HG02938 (cell line): ENCODE data around the gene HSP90AA1.
"Not testable (repeated sequence)": the region's sequence is repeated elsewhere in the genome, so short reads cannot be mapped to it uniquely, and the experiment has no call there.

Source experiments
- ATAC-seq: cut with Tn5 transposase; IDR thresholded peaks from one replicate; pipeline ENCODE4 v1.9.1; 2021; ENCODE audit warnings: mild to moderate bottlenecking, moderate library complexity; ENCODE audit not compliant: unreplicated experiment

Gene HSP90AA1

DNA sequence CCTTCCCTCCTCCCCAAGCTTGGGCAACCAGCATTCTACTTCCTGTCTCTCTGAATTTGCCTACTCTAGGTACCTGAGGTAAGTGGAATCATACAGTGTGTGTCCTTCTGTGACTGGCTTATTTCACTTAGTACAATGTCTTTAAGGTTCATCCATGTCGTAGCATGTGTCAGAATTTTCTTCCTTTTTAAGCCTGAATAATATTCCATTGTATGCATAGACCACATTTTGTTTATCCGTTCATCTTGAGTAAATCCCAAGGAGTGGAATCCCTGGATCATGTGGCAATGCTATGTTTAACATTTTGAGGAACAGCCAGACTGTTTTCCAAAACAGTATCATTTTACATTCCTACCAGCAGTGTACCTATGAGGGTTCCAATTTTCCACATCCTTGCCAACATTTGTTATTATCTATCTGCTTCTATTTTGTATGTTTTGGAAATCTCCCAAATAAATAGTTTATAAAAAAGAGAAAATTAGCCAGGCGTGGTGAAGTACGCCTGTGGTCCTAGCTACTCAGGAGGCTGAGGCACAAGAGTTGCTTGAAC, 12.4 kb downstream of the HSP90AA1 start:
- no peak for ATAC-seq

DNA sequence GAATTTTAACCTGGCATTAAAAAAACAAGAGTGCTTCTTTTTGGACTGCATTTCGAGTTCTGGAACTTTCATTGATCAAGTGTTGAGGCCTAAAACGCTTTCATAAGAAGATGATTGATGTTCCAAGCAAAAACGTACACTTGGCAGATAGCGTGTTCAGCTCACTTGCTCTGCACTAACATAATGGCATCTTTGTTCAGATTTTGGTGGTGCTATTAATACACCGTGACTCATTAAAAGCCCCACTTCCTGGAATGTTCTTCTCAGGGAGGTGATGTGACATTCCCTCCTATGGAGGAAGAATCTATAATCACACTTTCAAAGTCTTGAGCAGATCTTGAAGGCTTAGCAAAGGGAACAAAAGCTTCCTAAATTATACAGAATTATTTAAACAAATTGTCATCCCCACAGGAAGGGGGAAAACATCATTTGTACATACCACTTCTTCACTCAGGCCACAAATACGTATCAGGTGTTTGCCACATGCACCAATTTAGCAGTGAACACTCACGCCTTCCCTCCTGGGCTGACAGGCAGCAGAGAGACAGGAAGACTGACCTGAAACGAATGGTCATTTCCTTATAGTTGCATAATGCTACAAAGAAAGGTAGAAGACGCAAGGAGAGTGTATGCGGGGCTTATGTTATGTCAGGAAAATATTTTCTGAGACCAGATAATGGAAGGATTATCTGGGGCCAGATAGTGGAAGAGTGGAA, 15.4 kb downstream of the HSP90AA1 start:
- no peak for ATAC-seq

DNA sequence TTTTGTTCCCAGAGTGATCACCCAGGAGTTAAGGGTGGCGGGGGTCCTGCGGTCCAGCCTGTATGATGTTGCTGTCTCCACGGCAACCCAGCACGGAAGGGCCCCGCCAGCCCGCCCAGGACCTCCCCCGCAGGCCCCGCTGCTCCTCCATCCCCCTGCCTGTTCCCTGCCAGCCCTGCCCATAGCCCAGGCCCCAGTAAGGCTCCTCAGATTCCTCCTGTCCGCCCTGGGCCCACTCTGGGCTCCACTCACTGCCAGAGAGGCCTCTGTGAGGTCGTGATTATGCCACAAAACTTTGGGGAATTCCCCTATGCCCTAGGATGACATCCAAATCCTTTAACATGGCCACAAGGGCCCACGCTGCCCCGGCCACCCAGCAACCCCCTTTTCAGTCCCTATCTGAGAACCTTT, 20.8 kb downstream of the HSP90AA1 start:
- ATAC-seq, result no peak

DNA sequence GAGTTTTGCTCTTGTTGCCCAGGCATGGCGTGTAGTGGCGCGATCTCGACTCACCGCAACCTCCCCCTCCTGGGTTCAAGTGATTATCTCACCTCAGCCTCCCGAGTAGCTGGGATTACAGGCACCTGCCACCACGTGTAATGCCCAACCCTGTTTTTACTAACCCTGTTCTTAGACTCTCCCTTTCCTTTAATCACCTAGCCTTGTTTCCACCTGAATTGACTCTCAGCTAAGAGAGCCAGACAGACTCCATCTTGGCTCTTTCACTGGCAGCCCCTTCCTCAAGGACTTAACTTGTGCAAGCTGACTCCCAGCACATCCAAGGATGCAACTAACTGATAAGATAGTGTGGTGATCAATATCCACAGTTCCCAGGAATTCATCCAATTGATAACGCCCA, 22.3 kb downstream of the HSP90AA1 start:
- not testable (repeated sequence) for ATAC-seq

DNA sequence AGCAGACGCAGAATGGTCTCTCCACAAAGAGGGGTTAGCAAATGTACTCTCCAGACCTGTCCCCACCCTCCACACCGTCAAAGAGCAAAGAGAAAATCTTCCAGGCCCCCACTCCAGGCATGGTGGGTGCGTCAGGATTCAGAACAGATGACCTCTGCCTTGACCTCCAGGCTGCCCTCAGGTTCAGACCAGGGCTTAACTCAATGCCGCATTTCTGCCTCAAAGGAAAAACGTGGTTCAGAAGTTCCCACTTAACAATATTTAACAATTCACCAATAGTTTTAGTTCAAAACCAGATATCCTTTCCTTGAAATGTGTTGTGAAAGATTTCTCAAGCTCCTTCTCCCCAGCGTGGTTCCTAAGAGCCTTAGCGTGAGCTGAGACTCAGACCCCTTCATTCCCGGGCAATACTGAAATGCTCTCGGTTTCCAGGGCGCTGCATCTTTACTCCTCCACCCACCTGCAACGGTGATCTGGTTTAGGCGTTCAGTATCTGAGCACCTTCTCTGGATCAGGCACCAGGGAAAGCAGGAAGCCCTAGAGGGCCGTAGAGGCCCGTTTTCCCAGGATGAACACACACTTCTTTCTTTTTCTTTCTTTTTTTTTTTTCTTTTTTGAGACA, 22.9 kb downstream of the HSP90AA1 start:
- ATAC-seq, result no peak

DNA sequence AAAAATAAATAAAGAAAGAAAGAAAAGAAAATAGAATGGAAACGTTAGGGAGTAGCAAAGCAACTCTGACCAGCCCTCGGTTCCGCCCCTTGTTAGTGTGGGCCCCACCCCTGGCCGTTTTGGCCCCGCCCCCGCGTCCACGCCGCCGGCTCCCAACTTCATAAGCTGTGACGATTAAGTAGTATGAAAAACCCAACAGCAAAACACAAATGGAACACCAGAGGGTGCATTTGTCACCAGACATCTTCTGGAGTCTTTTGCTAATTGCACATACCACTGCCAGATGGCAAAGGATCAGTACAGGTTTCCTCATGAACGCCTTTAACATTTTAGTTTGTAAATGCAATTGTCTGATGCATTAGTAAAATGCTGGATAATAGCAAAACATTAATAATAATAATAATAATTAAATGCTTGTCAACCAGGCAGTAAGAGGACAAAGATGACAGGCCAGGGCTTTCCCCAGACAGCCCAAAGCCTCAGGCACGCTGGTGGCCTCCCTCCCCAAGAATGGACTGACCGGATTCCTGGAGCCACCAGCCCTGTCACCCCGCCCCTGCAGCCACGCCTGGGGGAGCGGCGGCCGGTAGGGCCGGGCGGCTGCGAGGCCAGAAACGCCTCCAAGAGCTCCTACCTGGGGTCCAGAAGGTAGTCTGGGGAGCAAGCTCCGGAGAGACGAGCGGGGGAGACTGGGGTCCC, 23.6 kb downstream of the HSP90AA1 start:
- peak; percentile 78 for ATAC-seq

DNA sequence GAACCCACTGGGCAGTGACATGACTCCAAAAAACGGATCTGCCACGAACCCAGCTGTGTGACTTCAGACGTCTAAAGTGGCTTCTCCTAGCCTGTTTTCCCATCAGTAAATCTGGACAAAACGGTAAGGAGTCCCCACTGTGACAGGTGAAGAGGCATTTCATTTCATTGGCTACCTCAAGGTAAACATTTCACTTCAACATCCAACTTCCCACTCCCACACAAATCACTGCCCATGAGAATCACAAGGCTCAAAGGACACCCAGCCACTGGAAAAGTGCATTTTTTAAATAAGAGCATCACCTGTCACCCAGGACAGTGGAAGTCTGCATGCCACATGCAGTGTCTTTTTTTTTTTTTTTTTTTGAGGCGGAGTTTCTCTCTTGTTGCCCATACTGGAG, 27.9 kb downstream of the HSP90AA1 start:
- no peak for ATAC-seq

DNA sequence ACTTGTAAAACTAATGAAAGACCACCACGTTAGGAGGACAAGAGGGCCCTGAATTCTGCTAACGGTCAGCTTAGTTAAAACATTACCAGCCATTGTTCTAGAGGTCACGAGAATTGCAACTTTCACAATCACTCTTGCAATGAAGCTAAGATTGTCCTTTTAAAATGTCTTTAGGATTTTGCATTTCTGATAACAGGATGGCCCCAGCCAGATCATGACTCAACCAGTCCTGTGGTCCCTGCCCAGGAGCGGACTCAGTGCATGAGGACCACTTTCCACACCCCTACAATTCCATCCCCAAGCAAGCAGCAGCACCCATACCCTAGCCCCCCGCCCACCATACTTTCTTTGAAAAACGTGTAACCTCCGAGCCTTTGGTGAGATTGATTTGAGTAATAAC, 28.7 kb downstream of the HSP90AA1 start:
- no peak for ATAC-seq

DNA sequence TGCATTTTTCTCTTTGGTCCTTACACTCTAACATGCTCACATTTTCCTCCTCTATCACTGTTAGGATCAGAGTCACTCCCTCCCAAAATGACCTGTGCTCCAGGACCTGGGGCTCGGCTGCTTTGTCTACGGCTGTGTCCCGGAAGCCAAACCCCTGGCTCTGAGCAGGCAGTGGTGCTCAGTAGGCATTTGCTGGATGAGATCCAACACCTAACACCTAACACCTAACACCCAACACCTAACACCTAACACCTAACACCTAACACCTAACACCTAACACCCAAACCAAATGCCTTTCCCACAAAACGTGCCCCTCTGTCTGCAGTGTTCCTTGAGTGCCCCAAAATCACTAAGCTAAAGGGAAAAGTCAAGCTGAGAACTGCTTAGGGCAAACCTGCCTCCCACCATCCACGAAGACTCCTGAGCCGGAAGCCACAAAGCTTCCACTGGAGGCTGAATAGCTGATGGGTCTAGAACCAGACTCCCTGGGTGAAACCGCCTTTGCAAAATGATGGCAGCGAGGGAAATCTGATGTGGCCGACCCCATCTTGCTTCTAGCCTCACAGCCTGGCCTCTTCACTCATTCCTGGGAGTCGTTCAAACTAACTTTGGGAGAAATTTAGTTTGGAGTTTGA, 29.2 kb downstream of the HSP90AA1 start:
- no peak for ATAC-seq

DNA sequence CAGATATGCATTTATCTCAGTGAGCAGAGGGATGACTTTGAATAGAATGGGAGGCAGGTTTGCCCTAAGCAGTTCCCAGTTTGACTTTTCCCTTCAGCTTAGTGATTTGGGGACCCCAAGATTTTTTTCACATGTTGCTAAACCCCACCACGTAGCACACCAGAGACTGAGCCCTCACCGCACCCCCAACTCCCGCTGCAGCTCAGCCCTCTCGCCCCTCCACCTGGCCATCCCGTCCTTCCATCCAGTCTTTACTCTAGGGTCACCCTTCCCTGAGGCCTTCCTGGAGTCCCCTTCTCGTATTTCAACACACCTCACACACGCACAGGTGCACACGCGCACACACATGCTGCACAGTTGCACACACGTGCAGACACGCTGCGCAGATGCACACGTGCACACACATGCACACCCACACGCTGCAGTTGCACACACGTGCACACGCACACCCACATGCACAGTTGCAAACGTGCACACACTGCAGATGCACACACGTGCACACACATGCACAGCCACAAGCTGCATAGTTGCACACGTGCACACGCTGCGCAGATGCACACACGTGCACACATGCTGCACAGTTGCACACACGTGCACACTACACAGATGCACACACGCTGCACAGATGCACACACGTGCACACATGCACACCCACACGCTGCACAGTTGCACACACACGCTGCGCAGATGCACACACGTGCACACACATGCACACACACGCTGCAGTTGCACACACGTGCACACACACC, 30.0 kb downstream of the HSP90AA1 start:
- no peak for ATAC-seq

DNA sequence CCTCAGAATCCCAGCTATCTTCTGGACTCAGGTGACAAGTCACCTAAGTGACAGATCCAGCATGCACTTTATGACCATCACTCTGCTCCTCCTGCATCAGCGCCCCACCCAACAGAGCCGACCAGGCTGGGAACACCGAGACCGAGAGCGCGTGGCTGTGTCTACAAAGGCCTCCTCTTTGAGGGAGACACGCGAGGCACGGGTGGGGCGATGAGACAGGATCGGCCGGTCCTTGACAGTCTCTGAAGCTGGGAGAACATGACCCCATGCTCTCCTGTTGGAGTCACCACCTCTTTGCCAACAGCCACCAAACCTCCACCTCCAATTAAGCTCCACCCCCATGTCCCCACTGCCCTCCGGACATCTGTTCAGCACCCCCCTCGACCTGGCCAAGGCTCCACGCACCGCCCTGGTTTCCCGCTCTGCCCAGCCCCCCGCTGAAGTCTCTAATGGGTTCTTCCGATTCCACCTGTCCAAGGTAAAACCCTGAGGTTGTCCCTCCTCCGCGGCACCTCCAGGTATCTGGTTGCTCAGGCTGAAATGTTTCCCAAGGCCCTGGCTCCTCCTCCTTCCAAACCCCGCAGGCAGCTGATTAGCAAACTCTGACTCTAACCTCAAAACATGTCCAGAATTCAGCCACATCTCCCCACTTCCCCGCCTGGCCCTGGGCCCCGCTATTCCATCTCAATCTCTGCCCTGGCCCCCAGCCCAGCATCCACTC, 31.5 kb downstream of the HSP90AA1 start:
- ATAC-seq, result no peak

DNA sequence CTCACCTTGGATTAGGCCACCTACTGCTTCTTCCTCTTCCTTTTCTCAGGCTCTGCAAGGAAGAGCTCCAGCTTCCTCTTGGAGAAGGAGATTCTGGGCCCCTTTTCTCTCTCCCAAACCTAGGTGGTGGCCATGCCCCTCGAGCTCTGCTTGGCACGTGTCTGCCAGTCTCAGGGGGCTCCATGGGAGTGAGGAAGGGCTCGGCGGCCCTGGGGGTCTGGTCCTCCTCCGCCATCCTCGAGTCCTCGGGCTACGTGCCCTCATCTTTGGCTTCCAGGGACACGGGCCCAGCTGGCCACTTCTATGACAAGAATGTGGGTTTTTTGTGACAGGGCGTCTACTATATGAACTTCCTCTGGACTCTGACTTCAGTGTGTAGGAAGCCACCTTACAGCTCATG, 34.3 kb downstream of the HSP90AA1 start:
- ATAC-seq, result no peak

DNA sequence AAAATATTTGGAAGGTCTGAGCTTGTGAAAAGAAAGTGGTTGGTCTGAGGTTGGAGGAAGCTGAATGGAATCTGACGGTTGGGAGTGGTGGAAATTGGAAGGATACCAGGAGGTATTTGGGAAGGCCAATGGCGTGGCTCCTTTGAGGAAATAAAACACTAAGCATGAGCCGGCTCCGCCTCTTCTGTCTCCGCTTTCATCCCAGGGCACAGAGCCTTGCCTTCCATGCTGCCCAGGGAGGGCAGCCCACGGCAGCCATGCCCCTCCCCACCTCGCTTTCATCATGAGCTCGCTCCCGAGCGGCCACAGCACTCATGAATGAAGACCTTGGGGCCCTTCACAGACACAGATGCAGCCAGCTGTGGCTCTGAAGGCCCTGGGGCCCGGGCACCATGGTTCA, 36.2 kb downstream of the HSP90AA1 start:
- no peak for ATAC-seq

DNA sequence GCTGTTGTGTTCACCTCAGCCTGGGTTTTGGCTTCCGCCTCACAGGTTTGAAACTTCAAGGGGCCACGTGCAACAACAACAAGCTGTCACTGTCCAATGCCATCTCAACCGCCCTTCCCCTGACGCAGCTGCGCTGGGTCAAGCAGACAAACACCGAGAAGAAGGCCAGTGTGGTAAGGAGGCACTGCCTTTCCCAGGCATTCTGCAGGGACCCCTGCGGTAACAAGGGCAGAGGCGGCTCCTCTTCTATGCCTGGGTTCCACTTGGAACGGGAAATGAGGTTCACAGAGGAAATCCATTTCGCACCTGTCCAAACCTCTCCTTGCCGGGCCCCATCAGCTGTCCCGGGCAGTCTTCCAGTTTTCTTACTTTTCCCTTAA, 36.8 kb downstream of the HSP90AA1 start:
- ATAC-seq, result no peak

DNA sequence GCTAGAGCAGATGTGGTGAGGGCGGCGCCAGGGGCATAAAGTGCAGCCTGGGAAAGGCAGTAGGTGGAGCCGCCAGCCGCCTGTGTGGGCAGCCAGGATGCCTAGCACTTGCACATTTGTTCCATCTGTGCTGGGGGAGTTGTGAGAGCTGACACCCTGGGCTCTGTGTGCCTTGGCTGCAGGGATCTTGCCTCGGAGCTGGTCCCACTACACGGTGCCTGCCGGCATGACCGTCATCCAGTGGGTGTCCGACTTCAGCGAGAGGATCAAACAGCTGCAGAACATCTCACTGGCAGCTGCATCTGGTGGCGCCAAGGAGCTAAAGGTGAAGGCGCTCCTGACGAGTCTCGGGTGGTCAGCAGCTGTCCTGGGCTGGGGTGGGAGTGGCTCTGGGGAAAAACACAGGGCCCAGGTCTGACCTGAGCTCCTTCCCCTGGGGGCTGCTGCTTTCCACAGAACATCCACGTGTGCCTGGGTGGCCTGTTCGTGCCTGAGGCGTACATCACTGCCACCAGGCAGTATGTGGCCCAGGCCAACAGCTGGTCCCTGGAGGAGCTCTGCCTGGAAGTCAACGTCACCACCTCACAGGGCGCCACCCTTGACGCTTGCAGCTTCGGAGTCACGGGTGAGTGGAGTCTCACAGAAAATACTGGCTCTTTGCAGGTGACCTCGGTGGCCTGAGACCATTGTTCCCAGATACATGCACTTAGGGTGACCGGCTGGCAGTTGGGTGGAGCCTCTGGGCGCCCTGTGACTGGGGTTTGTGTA, 37.4 kb downstream of the HSP90AA1 start:
- ATAC-seq, result no peak

DNA sequence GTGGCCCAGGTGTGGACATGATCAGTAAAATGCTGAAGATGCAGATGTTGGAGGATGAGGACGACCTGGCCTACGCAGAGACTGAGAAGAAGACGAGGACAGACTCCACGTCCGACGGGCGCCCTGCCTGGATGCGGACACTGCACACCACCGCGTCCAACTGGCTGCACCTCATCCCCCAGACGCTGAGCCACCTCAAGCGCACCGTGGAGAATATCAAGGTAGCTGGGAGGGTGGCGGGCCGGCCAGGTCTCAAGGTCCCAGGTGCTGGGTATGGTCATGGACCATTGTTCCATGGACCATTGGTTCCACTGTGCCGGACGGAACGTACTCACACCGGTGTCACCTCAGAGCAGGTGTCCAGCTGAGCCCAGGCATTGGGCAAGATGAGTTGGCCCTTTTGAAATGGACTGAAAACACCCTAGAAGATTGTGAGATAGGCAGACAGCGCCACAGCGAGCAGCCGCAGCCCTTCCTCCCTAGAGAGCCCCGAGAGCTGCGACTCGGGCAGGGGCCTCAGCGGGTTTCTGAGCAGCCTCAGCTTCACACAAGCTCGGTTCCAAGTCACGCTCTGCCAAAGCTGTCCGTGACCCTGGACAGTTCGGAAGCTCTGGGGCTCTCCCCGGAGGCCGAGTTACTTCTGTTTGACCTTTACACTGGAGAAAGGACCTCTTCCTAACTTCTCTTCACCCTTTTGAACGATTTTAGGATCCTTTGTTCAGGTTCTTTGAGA, 38.9 kb downstream of the HSP90AA1 start:
- no peak for ATAC-seq

DNA sequence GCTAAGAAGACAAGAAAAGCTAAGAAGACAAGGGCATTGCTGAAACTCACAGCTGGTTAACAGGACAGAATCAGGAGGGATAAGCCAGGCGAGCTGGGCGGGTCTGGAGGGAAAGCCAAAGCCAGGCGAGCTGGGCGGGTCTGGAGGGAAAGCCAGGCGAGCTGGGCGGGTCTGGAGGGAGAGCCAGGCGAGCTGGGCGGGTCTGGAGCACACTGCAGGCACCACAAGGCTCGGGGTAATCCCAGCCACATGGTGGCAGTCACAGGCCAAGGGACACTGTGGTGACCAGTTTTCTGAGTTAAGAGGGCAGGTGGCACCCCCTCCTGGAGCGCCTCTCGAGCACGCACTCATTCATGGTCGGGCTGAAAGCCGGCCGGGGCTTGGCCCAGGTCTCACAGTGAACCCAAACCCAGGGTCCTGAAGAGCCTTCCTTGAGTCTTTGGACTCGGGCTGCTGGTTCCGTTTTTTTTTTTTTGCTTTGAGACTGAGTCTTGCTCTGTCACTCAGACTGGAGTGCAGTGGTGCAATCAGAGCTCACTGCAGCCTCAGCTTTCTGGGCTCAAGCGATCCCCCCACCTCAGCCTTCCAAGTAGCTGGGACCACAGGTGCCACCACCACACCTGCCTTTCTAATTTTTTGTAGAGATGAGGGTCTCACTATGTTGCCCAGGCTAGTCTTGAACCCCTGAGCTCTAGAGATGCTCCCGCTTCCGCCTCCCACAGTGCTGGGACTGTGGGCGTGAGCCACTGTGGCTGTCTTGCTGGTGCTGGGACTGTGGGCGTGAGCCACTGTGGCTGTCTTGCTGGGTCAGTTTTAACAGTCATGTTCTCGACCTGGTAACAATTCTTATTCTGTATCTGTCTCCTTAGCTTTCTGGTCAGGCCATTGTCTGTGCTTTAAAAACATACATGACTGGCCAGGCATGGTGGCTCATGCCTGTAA, 40.2 kb downstream of the HSP90AA1 start:
- ATAC-seq, result no peak

DNA sequence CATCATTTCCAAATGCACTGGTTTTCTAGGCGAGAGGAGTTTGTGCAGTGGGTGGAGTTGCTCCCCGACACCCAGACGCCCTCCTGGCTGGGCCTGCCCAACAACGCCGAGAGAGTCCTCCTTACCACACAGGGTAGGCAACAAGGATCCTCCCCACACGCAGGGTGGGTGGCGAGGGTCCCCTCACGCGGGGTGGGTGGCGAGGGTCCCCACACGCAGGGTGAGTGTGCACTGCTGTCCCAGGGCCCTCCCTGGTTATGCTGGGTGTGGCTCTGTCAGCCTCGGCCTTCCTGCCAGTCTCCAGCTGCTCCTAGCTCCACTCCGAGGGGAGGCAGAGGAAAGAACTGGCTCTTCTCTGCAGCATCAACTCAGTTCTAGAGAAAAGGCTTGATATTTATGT, 42.3 kb downstream of the HSP90AA1 start:
- ATAC-seq, result no peak
